CD4-positive, alpha-beta T cell treated with Interleukin-10 for 1 hour (primary cell): ENCODE measurements around the gene SPRED3.
"Not testable (repeated sequence)": the region's sequence is repeated elsewhere in the genome, so short reads cannot be mapped to it uniquely, and the experiment has no call there.

Experiments
- DNase-seq: peaks from one replicate; pipeline ENCODE4 v3.0.0-alpha.2; 2020

SPRED3 gene

GRCh38 chr19:38388349-38389100, at the start of gene SPRED3:
Gene SPRED3, plus strand, starts transcription at chr19:38388697. Its CDS starts 1,606 bp downstream, at chr19:38390303.
- DNase-seq, result no peak

GRCh38 chr19:38339011-38339410, 49.5 kb upstream of the SPRED3 start:
- not testable (repeated sequence) for DNase-seq

- DNase-seq, result no peak
Measured at GRCh38 chr19:38340927-38341326, 47.6 kb upstream of the SPRED3 start.

- DNase-seq, result no peak
Measured at GRCh38 chr19:38346837-38347236, 41.7 kb upstream of the SPRED3 start.

GRCh38 chr19:38350883-38351282, 37.6 kb upstream of the SPRED3 start:
- no peak for DNase-seq

GRCh38 chr19:38351865-38352395, 36.6 kb upstream of the SPRED3 start:
- no peak for DNase-seq

GRCh38 chr19:38352611-38353010, 35.9 kb upstream of the SPRED3 start:
- DNase-seq, result no peak

GRCh38 chr19:38355728-38356725, 32.5 kb upstream of the SPRED3 start:
- no peak for DNase-seq

GRCh38 chr19:38358071-38358470, 30.4 kb upstream of the SPRED3 start:
- no peak for DNase-seq

GRCh38 chr19:38359242-38360021, 29.1 kb upstream of the SPRED3 start:
- no peak for DNase-seq

- no peak for DNase-seq
Measured at GRCh38 chr19:38360351-38360750, 28.1 kb upstream of the SPRED3 start.

- DNase-seq, result no peak
Measured at GRCh38 chr19:38360839-38361631, 27.5 kb upstream of the SPRED3 start.

- peak; percentile 68 for DNase-seq
Measured at GRCh38 chr19:38361633-38362075, 26.8 kb upstream of the SPRED3 start.

- peak; percentile 80 for DNase-seq
Measured at GRCh38 chr19:38362076-38362945, 26.2 kb upstream of the SPRED3 start.

- not testable (repeated sequence) for DNase-seq
Measured at GRCh38 chr19:38362946-38363688, 25.4 kb upstream of the SPRED3 start.

- DNase-seq, result no peak
Measured at GRCh38 chr19:38367041-38367440, 21.5 kb upstream of the SPRED3 start.

GRCh38 chr19:38369584-38369983, 18.9 kb upstream of the SPRED3 start:
- DNase-seq, result no peak

- DNase-seq, result no peak
Measured at GRCh38 chr19:38370299-38370698, 18.2 kb upstream of the SPRED3 start.

- DNase-seq, result no peak
Measured at GRCh38 chr19:38371081-38371480, 17.4 kb upstream of the SPRED3 start.

GRCh38 chr19:38373907-38374331, 14.6 kb upstream of the SPRED3 start:
- DNase-seq, result no peak
